Measurements from ENCODE around the gene SMYD5.

The SMYD5 gene

GRCh38 chr2:73203055-73203681 is 10.9 kb upstream of the SMYD5 start:
- intact Hi-C loops (cut with DNase I): no loop called here

GRCh38 chr2:73205611-73206010 is 8.4 kb upstream of the SMYD5 start:
- no peak for DNase-seq

More at GRCh38 chr2:73203055-73203681, 10.9 kb upstream of the SMYD5 start:
- DNase-seq: no peak

GRCh38 chr2:73208258-73208657 is 5.8 kb upstream of the SMYD5 start:
- intact Hi-C loops (cut with DNase I): no loop called here

More at GRCh38 chr2:73205611-73206010, 8.4 kb upstream of the SMYD5 start:
- intact Hi-C loops (cut with DNase I): no loop called here

GRCh38 chr2:73210019-73210418 is 4.0 kb upstream of the SMYD5 start:
- intact Hi-C loops (cut with DNase I): no loop called here
- DNase-seq: no peak

More at GRCh38 chr2:73208258-73208657, 5.8 kb upstream of the SMYD5 start:
- DNase-seq: no peak

GRCh38 chr2:73210696-73211095 is 3.3 kb upstream of the SMYD5 start:
- intact Hi-C loops (cut with DNase I): no loop called here
- no peak for DNase-seq

GRCh38 chr2:73212098-73212447 is 2.0 kb upstream of the SMYD5 start:
- intact Hi-C loops (cut with DNase I): no loop called here
- peak in 1 of 10 donors; percentile 22 for DNase-seq

- peak; percentile 36 to 95 (median 70) for DNase-seq
- intact Hi-C loops (cut with DNase I): no loop called here
Measured at GRCh38 chr2:73212448-73213176, 1.4 kb upstream of the SMYD5 start.

GRCh38 chr2:73215254-73215653 is 1.2 kb downstream of the SMYD5 start:
- DNase-seq: no peak
- intact Hi-C loops (cut with DNase I): loop anchor here (2.0 kb wide), 1 partner anchor 18 kb away; the partner anchor contains the start of gene PRADC1

- intact Hi-C loops (cut with DNase I): no loop called here
- DNase-seq: no peak
Measured at GRCh38 chr2:73217160-73217559, 3.1 kb downstream of the SMYD5 start.

- no peak for DNase-seq
- intact Hi-C loops (cut with DNase I): no loop called here
Measured at GRCh38 chr2:73217826-73218225, 3.8 kb downstream of the SMYD5 start.

- intact Hi-C loops (cut with DNase I): no loop called here
- peak in 1 of 10 donors; percentile 30 for DNase-seq
Measured at GRCh38 chr2:73218298-73218697, 4.3 kb downstream of the SMYD5 start.

GRCh38 chr2:73223821-73224220 is 9.8 kb downstream of the SMYD5 start:
- intact Hi-C loops (cut with DNase I): no loop called here
- peak in 1 of 10 donors; percentile 27 for DNase-seq

- peak in 1 of 10 donors; percentile 37 for DNase-seq
- intact Hi-C loops (cut with DNase I): no loop called here
Measured at GRCh38 chr2:73225513-73226360, 11.7 kb downstream of the SMYD5 start.

GRCh38 chr2:73227086-73227485 is 13.0 kb downstream of the SMYD5 start:
- intact Hi-C loops (cut with DNase I): no loop called here
- peak in 1 of 10 donors; percentile 12 for DNase-seq

- peak in 1 of 10 donors; percentile 64 for DNase-seq
- intact Hi-C loops (cut with DNase I): no loop called here
Measured at GRCh38 chr2:73228631-73229030, 14.6 kb downstream of the SMYD5 start.

- intact Hi-C loops (cut with DNase I): loop anchor here (2.0 to 10.0 kb wide), 3 partner anchors 18 to 502 kb away; partner anchors contain the start of genes ALMS1, SMYD5 and TPRKB
- DNase-seq: peak in 2 of 10 donors; percentile 18 to 23
Measured at GRCh38 chr2:73232403-73233153, 18.5 kb downstream of the SMYD5 start.

GRCh38 chr2:73233154-73233931 is 19.3 kb downstream of the SMYD5 start, which contains the start of gene PRADC1:
PRADC1 (minus strand) TSS chr2:73233239; CDS start chr2:73233160, 79 bp downstream.
- peak; percentile 98 to 100 (median 100) for DNase-seq
- intact Hi-C loops (cut with DNase I): loop anchor here (2.0 to 10.0 kb wide), 3 partner anchors 19 to 501 kb away; partner anchors contain the start of genes ALMS1, SMYD5 and TPRKB

- peak; percentile 90 to 98 (median 92) for DNase-seq
- intact Hi-C loops (cut with DNase I): loop anchor here (2.0 to 10.0 kb wide), 3 partner anchors 19 to 501 kb away; partner anchors contain the start of genes ALMS1, SMYD5 and TPRKB
Measured at GRCh38 chr2:73233932-73234832, 20.1 kb downstream of the SMYD5 start, which contains the start of gene CCT7. CCT7 (plus strand) TSS chr2:73234308; CDS start chr2:73234379, 71 bp downstream.

All from posterior cingulate gyrus (tissue), 11 donors.